GOT3 (cell line): ENCODE data around the gene SUN1.
"Not testable (repeated sequence)": the region's sequence is repeated elsewhere in the genome, so short reads cannot be mapped to it uniquely, and the experiment has no call there.

Source experiments
- DNase-seq: peaks from one replicate; lab custom pipeline; 2025; ENCODE audit warnings: mixed read lengths; lab: John Stamatoyannopoulos, UW

SUN1 gene

GRCh38 chr7:832167-832967 lies at the start of gene SUN1:
Gene SUN1, plus strand, starts transcription at chr7:832476. Its CDS starts 49 bp downstream, at chr7:832525.
- no peak for DNase-seq

- no peak for DNase-seq
These were observed 49.4 kb upstream of the SUN1 start for GRCh38 chr7:782718-783449.

- no peak for DNase-seq
These were observed 48.5 kb upstream of the SUN1 start for GRCh38 chr7:783556-784490.

GRCh38 chr7:784971-785370 lies 47.3 kb upstream of the SUN1 start:
- DNase-seq: no peak

GRCh38 chr7:785416-785815 lies 46.9 kb upstream of the SUN1 start:
- DNase-seq: no peak

- DNase-seq: no peak
These were observed 45.6 kb upstream of the SUN1 start for GRCh38 chr7:786472-787255.

- no peak for DNase-seq
These were observed 44.7 kb upstream of the SUN1 start for GRCh38 chr7:787332-788240.

- DNase-seq: no peak
These were observed 40.8 kb upstream of the SUN1 start for GRCh38 chr7:791519-791918.

GRCh38 chr7:794207-794606 lies 38.1 kb upstream of the SUN1 start:
- no peak for DNase-seq

- DNase-seq: no peak
These were observed 37.5 kb upstream of the SUN1 start for GRCh38 chr7:794671-795329.

- not testable (repeated sequence) for DNase-seq
These were observed 35.7 kb upstream of the SUN1 start for GRCh38 chr7:796434-797169.

GRCh38 chr7:798921-799470 lies 33.3 kb upstream of the SUN1 start:
- no peak for DNase-seq

- DNase-seq: no peak
These were observed 31.6 kb upstream of the SUN1 start for GRCh38 chr7:800692-801091.

- not testable (repeated sequence) for DNase-seq
These were observed 30.9 kb upstream of the SUN1 start for GRCh38 chr7:801351-801750.

GRCh38 chr7:801940-802381 lies 30.3 kb upstream of the SUN1 start:
- DNase-seq: no peak

- no peak for DNase-seq
These were observed 29.6 kb upstream of the SUN1 start for GRCh38 chr7:802500-803242.

GRCh38 chr7:803243-803635 lies 29.0 kb upstream of the SUN1 start:
- DNase-seq: no peak

GRCh38 chr7:803796-804195 lies 28.5 kb upstream of the SUN1 start:
- not testable (repeated sequence) for DNase-seq
